Ovary (tissue), 9 donors: ENCODE results near the gene LRGUK. TPM values are rescaled to one million over a fixed set of nuclear protein-coding genes. Genes with fewer than 3 reads are reported as not detected.

Experiments used
- DNase-seq, 5 donors: peaks; one replicate each; pipeline ENCODE4 v3.0.0-alpha.2; 2019 to 2020
- H3K27ac ChIP-seq, 2 donors: fragments of 200-600 bp; one replicate each; pipeline versions ENCODE4 v1.5.1 to v1.8.0; 2019 to 2022
- H3K27me3 ChIP-seq: fragments of 200-600 bp; one replicate; pipeline ENCODE4 v1.8.0; 2022
- H3K36me3 ChIP-seq: fragments of 200-600 bp; sonication (generic); one replicate; pipeline ENCODE4 v1.5.1; 2019
- H3K4me1 ChIP-seq: one replicate; pipeline ENCODE4 v1.8.1; 2013; ENCODE audit warnings: mild to moderate bottlenecking, moderate library complexity; ENCODE audit not compliant: insufficient read depth
- H3K4me3 ChIP-seq: fragments of 200-600 bp; sonication (generic); one replicate; pipeline ENCODE4 v1.5.1; 2017
- H3K9me3 ChIP-seq, 2 donors: fragments of 200-600 bp in 1 of 2; sonication (generic) in 1 of 2; one replicate each; pipeline versions ENCODE4 v1.5.1 to v1.8.1; 2013 to 2019; ENCODE audit warnings: mild to moderate bottlenecking in 1 of 2, moderate library complexity in 1 of 2
- CTCF ChIP-seq, 3 donors: fragments of 450-650 bp in 2 of 3; fragments of 200-600 bp in 1 of 3; IDR thresholded peaks; one replicate each; pipeline versions ENCODE4 v1.5.1 to v1.8.0; 2016 to 2022; ENCODE audit warnings: antibody characterized with exemption in 3 of 3, mild to moderate bottlenecking in 1 of 3
- EP300 ChIP-seq: sonication (generic); formaldehyde crosslinking; IDR thresholded peaks from one replicate; pipeline ENCODE4 v1.6.1; 2017; ENCODE audit warnings: antibody characterized with exemption
- POLR2A ChIP-seq: fragments of 450-650 bp; IDR thresholded peaks from one replicate; pipeline ENCODE4 v1.6.1; 2017; ENCODE audit warnings: antibody characterized with exemption, mild to moderate bottlenecking, moderate library complexity
- WGBS, 3 donors: extraction: QIAGEN DNeasy Blood & Tissue Kit in 1 of 3; methylation state at CpG; one replicate each; pipeline versions ENCODE4 v1.1.5 to v1.1.7; 2013 to 2017; 5-methylcytosine and 5-hydroxymethylcytosine counted together
- intact Hi-C, 4 donors: fragments of 100-400 bp; cut with DNase I; formaldehyde crosslinking; loops; one replicate each; pipeline versions ENCODE4 v1.11.0 to v1.15.1; 2022 to 2023
- polyA plus RNA-seq, 2 donors: library from polyadenylated mRNA; stranded (reverse); fragments of 200-250 nt in 1 of 2; fragments of 350-450 nt in 1 of 2; fragmentation: Illumina TruSeq in 1 of 2; extraction: RNeasy Lipid Tissue Mini Kit (QIAGEN cat#74804) in 1 of 2; gene quantifications; one replicate each; pipeline ENCODE4 v1.2.3, GENCODE V29; 2013 to 2014
- total RNA-seq, 7 donors: library from RNA; depleted of rRNA in 2 of 7; stranded (reverse); fragments of >200 nt in 2 of 7; fragmentation: NEBNext Ultra II Directional in 3 of 7; extraction: Animal tissue kit (Norgen Biotek cat#: 25700) in 3 of 7; gene quantifications; one replicate each; pipeline versions ENCODE4 v1.1.0 to v1.2.4, GENCODE V29; 2016 to 2023
- donor health status: DM: no; HTN: no; CAD: no; lungs with moderate emphysema.
- donor health status: DM: no; HTN: no; CAD: no.
- donor health status: Bipolar disorder and iron deficiency.
- donor health status: DM: yes; HTN: yes; CAD: no.
- donor health status: DM: no; HTN: no; CAD: no.
- donor health status: DM: yes; HTN: yes; CAD: no.

LRGUK gene
- total and polyA plus RNA-seq, 9 donors = 0.11 to 7.0 (median 0.56) TPM

DNA sequence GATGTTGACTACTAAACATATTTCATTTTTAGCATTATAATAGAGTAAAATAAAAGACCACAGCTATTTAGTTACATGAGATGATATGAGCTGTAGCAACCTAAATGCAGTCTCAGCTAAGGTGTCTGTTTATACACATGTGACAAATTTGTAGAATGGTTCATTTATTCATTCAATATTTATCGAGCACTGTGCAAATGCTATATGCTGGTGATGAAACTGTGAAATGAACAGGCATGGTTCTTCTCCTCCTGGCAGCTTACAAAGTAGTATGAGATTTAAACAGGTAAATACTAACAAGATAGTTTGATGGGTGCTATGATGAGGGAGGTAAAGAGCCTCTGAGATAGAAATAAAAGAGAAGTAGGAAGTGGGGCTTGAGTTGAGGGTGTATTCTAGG, 60.8 kb downstream of the LRGUK start:
- 96 to 99% (median 97%) methylated on average over 1 of the region's 1 CpG for WGBS, 3 donors
- intact Hi-C loops = no loop called here
- no peak for TF ChIP-seq EP300
- no peak for TF ChIP-seq CTCF (IDR thresholded peaks at IDR 0.05)
- TF ChIP-seq POLR2A = no peak
- no peak for DNase-seq
- Histone ChIP-seq H3K9me3 (no peaks in the 10 kb centered on the region), H3K4me1 (no peaks in the 10 kb centered on the region), H3K27me3 (no peaks in the 10 kb centered on the region), H3K4me3 (no peak overlapping the region), H3K36me3 (no peaks in the 10 kb centered on the region), H3K27ac (no peak overlapping the region)

DNA sequence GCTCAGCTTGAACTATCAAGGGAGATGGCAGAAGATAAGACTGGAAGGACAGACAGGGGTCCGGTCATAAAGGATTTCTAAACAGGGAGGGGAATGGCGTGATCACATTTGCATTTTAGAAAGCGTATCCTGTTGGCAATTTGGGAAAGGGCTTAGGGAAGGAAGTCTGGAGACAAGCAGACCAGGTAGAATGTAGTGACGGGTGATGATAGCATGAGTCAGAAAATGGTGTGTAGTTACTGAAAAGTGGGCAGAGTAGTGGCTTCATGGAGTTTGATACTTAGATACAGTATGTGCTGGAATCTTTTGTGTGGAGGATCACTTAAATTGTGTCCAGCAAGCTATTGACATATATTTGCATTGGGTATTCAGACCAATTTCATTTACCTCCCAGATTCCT, 61.2 kb downstream of the LRGUK start:
- no peak overlapping the region for H3K27ac ChIP-seq
- H3K9me3 ChIP-seq = no peaks in the 10 kb centered on the region
- H3K27me3 ChIP-seq = no peaks in the 10 kb centered on the region
- no peak overlapping the region for H3K4me3 ChIP-seq
- DNase-seq = no peak
- no peak for TF ChIP-seq CTCF (IDR thresholded peaks at IDR 0.05)
- TF ChIP-seq POLR2A = no peak
- no peak for TF ChIP-seq EP300
- no peaks in the 10 kb centered on the region for H3K4me1 ChIP-seq
- 91 to 94% (median 93%) methylated on average over 4 of the region's 4 CpGs for WGBS, 3 donors
- intact Hi-C loops = no loop called here
- no peaks in the 10 kb centered on the region for H3K36me3 ChIP-seq

GRCh38 chr7:134189559-134189958, 62.4 kb downstream of the LRGUK start:
- Histone ChIP-seq H3K4me3 (no peak overlapping the region), H3K36me3 (no peaks in the 10 kb centered on the region), H3K27me3 (no peaks in the 10 kb centered on the region), H3K27ac (no peak overlapping the region), H3K9me3 (no peaks in the 10 kb centered on the region), H3K4me1 (no peaks in the 10 kb centered on the region)
- intact Hi-C loops = no loop called here
- TF ChIP-seq POLR2A (no peak), CTCF (IDR thresholded peaks at IDR 0.05) (no peak), EP300 (no peak)
- no peak for DNase-seq

DNA sequence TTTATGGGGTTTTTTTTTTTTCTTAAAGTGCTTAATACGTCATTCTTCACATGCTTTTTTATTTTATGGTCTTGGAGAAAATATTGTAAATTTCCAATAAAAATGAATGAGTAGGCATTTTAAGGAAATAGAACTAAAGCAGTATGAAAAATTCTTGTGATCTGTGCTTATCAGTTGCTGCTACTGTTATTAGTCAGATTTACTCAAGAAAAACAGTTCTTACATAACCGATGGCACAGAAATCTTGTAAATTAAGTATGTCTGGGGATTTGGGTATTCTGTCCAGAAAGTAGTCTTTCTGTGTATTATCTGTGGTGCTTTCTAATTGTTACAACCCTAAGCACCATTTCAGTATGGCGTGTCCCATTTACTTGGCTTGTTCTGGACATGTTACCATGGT, 64.7 kb downstream of the LRGUK start:
- TF ChIP-seq POLR2A = no peak
- Histone ChIP-seq H3K27me3 (no peaks in the 10 kb centered on the region), H3K36me3 (no peaks in the 10 kb centered on the region), H3K27ac (no peak overlapping the region), H3K4me3 (no peak overlapping the region), H3K9me3 (no peaks in the 10 kb centered on the region), H3K4me1 (no peaks in the 10 kb centered on the region)
- intact Hi-C loops = no loop called here
- WGBS, 3 donors = 64 to 84% (median 79%) methylated on average over 3 of the region's 3 CpGs
- no peak for DNase-seq

DNA sequence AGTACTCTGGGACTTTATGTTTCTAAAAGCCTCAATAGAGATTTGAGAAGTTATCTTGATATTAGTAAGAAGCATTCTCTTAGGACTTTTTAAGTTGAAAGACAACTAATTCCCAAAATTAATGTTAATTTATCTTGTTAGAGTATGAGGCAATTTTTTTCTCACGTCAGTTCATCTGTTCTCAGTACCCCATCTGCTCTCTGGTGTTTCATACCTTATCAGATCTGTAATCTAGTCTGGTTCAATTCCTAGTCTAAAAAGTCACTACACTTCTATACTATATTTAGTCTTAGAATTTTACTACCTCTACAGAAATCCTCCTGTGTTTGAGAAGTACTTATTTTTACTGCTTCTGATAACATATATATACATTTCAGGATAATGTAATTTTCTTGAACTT, 66.1 kb downstream of the LRGUK start:
- Histone ChIP-seq H3K4me1 (no peaks in the 10 kb centered on the region), H3K4me3 (no peak overlapping the region), H3K9me3 (no peaks in the 10 kb centered on the region), H3K27ac (no peak overlapping the region), H3K36me3 (no peaks in the 10 kb centered on the region), H3K27me3 (no peaks in the 10 kb centered on the region)
- TF ChIP-seq EP300 (no peak), POLR2A (no peak), CTCF (IDR thresholded peaks at IDR 0.05) (no peak)
- intact Hi-C loops = no loop called here
- WGBS, 3 donors = 92 to 95% (median 93%) methylated on average over 1 of the region's 1 CpG
- DNase-seq = no peak
